Smooth muscle cell (in vitro differentiated cells): ENCODE data around the gene HES3. TPM values are rescaled to one million over a fixed set of nuclear protein-coding genes. Genes with fewer than 3 reads are reported as not detected.

Experiments
- DNase-seq: peaks from one replicate; lab custom pipeline; 2025; ENCODE audit not compliant: unreplicated experiment; lab: John Stamatoyannopoulos, UW
- H2AFZ ChIP-seq: fragments of 200-600 bp; sonication (generic); 2 replicates; pipeline ENCODE4 v1.6.0; 2016; ENCODE audit warnings: antibody characterized with exemption, low read depth, mild to moderate bottlenecking
- H3F3A ChIP-seq: fragments of 200-600 bp; sonication (generic); 2 replicates; pipeline ENCODE4 v1.6.0; 2017; ENCODE audit warnings: antibody characterized with exemption, low read depth
- H3K27ac ChIP-seq: fragments of 200-600 bp; sonication (generic); 2 replicates; pipeline ENCODE4 v1.5.1; 2016; ENCODE audit warnings: low read depth, mild to moderate bottlenecking
- H3K27me3 ChIP-seq: fragments of 200-600 bp; sonication (generic); 2 replicates; pipeline ENCODE4 v1.6.1; 2016; ENCODE audit warnings: low read depth, mild to moderate bottlenecking
- H3K36me3 ChIP-seq: fragments of 200-600 bp; sonication (generic); 2 replicates; pipeline ENCODE4 v1.5.1; 2016; ENCODE audit warnings: low read depth
- H3K4me1 ChIP-seq: fragments of 200-600 bp; sonication (generic); 2 replicates; pipeline ENCODE4 v1.5.1; 2016; ENCODE audit warnings: low read depth
- H3K4me2 ChIP-seq: fragments of 200-600 bp; sonication (generic); 2 replicates; pipeline ENCODE4 v1.6.0; 2016; ENCODE audit warnings: mild to moderate bottlenecking
- H3K4me3 ChIP-seq: fragments of 200-600 bp; sonication (generic); 2 replicates; pipeline ENCODE4 v1.5.1; 2016; ENCODE audit warnings: mild to moderate bottlenecking
- H3K79me2 ChIP-seq: fragments of 200-600 bp; sonication (generic); 2 replicates; pipeline ENCODE4 v1.6.0; 2016; ENCODE audit warnings: low read depth, mild to moderate bottlenecking
- H3K9ac ChIP-seq: fragments of 200-600 bp; sonication (generic); 2 replicates; pipeline ENCODE4 v1.6.0; 2016; ENCODE audit warnings: low read depth
- H3K9me3 ChIP-seq: fragments of 200-600 bp; sonication (generic); replicated peaks from 2 replicates; pipeline ENCODE4 v1.5.1; 2016; ENCODE audit warnings: low read depth
- H4K20me1 ChIP-seq: fragments of 200-600 bp; sonication (generic); 2 replicates; pipeline ENCODE4 v1.6.0; 2016; ENCODE audit warnings: low read depth
- WGBS: methylation state at CpG from one replicate; pipeline ENCODE4 v1.1.7; 2016; ENCODE audit warnings: low lambda C conversion rate; 5-methylcytosine and 5-hydroxymethylcytosine counted together
- polyA plus RNA-seq: library from polyadenylated mRNA; unstranded; fragments of >200 nt; fragmentation: Nextera tagmentation; extraction: Ambion mirVana; gene quantifications from 2 replicates; pipeline ENCODE4 v1.2.1, GENCODE V29; 2016
- total RNA-seq: library from RNA; depleted of rRNA; stranded (reverse); fragments of >200 nt; gene quantifications from 2 replicates; pipeline ENCODE4 v1.2.3, GENCODE V29; 2014
- TF ChIP-seq, protein P1 (sequence below): fragments of 200-600 bp; sonication (generic); IDR thresholded peaks from 2 replicates; pipeline ENCODE4 v1.5.1; 2017; ENCODE audit warnings: borderline replicate concordance, mild to moderate bottlenecking, antibody characterized with exemption; ENCODE audit not compliant: insufficient read depth, poor library complexity, severe bottlenecking

Gene HES3
- total and polyA plus RNA-seq, 2 experiments from 2014 or later, result not detected

- DNase-seq, result no peak
- no peak overlapping the region for H3K9ac ChIP-seq
- H3K79me2 ChIP-seq, result no peaks in the 10 kb centered on the region
- 84% methylated on average over 11 of the region's 11 CpGs for WGBS
- TF ChIP-seq, protein P1, sequence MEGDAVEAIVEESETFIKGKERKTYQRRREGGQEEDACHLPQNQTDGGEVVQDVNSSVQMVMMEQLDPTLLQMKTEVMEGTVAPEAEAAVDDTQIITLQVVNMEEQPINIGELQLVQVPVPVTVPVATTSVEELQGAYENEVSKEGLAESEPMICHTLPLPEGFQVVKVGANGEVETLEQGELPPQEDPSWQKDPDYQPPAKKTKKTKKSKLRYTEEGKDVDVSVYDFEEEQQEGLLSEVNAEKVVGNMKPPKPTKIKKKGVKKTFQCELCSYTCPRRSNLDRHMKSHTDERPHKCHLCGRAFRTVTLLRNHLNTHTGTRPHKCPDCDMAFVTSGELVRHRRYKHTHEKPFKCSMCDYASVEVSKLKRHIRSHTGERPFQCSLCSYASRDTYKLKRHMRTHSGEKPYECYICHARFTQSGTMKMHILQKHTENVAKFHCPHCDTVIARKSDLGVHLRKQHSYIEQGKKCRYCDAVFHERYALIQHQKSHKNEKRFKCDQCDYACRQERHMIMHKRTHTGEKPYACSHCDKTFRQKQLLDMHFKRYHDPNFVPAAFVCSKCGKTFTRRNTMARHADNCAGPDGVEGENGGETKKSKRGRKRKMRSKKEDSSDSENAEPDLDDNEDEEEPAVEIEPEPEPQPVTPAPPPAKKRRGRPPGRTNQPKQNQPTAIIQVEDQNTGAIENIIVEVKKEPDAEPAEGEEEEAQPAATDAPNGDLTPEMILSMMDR, result no peak
- peaks cover 3% of the 10 kb centered on the region for H4K20me1 ChIP-seq
- H3K4me3 ChIP-seq, result no peak overlapping the region
- no peak overlapping the region for H3K27ac ChIP-seq
- H2AFZ ChIP-seq, result no peak overlapping the region
- peak overlapping the region; percentile 56 for H3K4me2 ChIP-seq
- no peaks in the 10 kb centered on the region for H3K9me3 ChIP-seq
- H3K36me3 ChIP-seq, result no peaks in the 10 kb centered on the region
- H3F3A ChIP-seq, result no peaks in the 10 kb centered on the region
- H3K27me3 ChIP-seq, result no peaks in the 10 kb centered on the region
- H3K4me1 ChIP-seq, result peaks cover 17% of the 10 kb centered on the region
Measured at GRCh38 chr1:6274102-6274501, 30.1 kb downstream of the HES3 start.

GRCh38 chr1:6274622-6275139 is 30.7 kb downstream of the HES3 start:
- WGBS, result 98% methylated on average over 16 of the region's 16 CpGs
- Histone ChIP-seq H3K9me3 (no peaks in the 10 kb centered on the region), H3K27ac (no peak overlapping the region), H3K4me3 (no peak overlapping the region), H3K79me2 (no peaks in the 10 kb centered on the region), H3K9ac (no peak overlapping the region), H2AFZ (no peak overlapping the region), H3F3A (no peaks in the 10 kb centered on the region), H3K4me1 (peaks cover 17% of the 10 kb centered on the region), H4K20me1 (peaks cover 3% of the 10 kb centered on the region), H3K4me2 (no peak overlapping the region), H3K36me3 (no peaks in the 10 kb centered on the region), H3K27me3 (no peaks in the 10 kb centered on the region)
- no peak for DNase-seq
- TF ChIP-seq, protein P1, result no peak

DNA sequence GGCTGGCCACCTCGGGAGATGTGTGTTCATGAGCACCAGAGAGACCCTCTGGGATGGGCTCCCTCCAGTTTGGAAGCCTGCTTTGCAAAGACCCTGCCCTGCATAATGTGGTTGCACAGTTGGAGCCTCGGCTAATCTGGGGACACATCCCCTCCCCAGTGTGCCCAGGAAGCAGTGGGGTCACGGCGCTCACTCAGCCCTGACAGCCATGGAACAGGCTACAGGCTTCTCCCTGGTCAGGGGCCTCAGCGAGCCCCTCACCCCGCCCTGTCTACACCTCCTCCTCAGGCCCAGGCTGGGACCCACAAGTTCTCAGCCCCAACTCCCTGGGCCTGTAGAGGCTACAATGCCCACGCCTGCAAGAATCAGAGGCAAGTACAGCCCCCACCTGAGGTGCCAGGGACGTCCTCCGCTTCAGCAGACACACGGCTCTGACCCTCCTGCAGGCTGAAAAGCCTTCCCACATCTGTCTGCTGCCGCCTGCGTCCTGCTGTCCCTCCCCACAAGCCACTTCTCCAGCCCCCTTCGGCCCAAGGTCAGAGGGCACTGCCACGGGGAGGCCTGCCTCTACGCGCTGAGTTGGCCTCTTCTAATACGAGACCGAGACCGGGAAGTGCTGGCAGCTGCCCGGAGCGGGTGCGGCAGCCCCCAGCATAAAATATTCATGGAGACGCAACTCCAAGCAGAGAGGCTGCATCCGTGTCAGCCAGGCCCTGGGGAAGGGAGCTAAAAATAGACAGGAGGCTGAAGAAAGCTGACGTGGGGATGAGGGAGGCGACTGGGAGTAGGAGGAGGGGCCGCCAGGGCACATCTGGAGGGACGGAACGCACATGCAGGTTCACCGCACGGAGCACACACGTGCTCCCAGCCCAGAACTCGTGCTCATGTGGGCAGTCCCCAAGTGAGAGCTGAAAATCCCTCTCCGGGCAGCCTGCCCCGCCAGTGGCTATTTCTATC is 32.1 kb downstream of the HES3 start:
- H3K4me3 ChIP-seq, result no peak overlapping the region
- H3K9ac ChIP-seq, result peak overlapping the region; percentile 47
- no peaks in the 10 kb centered on the region for H3K9me3 ChIP-seq
- peak; percentile 46 for DNase-seq
- WGBS, result 40% methylated on average over 35 of the region's 35 CpGs
- H2AFZ ChIP-seq, result peak overlapping the region; percentile 55
- H3K36me3 ChIP-seq, result no peaks in the 10 kb centered on the region
- H4K20me1 ChIP-seq, result peaks cover 3% of the 10 kb centered on the region
- H3F3A ChIP-seq, result no peaks in the 10 kb centered on the region
- peak overlapping the region; percentile 84 for H3K27ac ChIP-seq
- H3K79me2 ChIP-seq, result no peaks in the 10 kb centered on the region
- H3K4me2 ChIP-seq, result peak overlapping the region; percentile 83
- TF ChIP-seq, protein P1, result no peak
- no peaks in the 10 kb centered on the region for H3K27me3 ChIP-seq
- peaks cover 17% of the 10 kb centered on the region for H3K4me1 ChIP-seq
